Gastrocnemius medialis (tissue), 4 donors: ENCODE data around the gene RNF43. TPM values are rescaled to one million over a fixed set of nuclear protein-coding genes. Genes with fewer than 3 reads are reported as not detected.
A peak's percentile ranks its signal among the peaks of the same experiment; 100 is the strongest.

Experiments used
- ATAC-seq, 2 donors: fragments of 150-250 bp; one replicate each; pipeline ENCODE4 v1.9.1; 2016
- DNase-seq, 2 donors: peaks; one replicate each; pipeline ENCODE4 v3.0.0-alpha.2; 2019
- H3K27ac ChIP-seq, 4 donors: fragments of 200-600 bp; sonication (generic); 1 replicate in 1 of 4; 2 replicates in 3 of 4; pipeline ENCODE4 v1.5.1; 2016 to 2018; ENCODE audit warnings: mild to moderate bottlenecking in 2 of 4, moderate library complexity in 1 of 4
- H3K27me3 ChIP-seq, 3 donors: fragments of 200-600 bp; sonication (generic) in 2 of 3; 1 replicate in 1 of 3; 2 replicates in 2 of 3; pipeline versions ENCODE4 v1.5.1 to v1.6.0; 2016 to 2019; ENCODE audit warnings: mild to moderate bottlenecking in 1 of 3, moderate library complexity in 1 of 3
- H3K36me3 ChIP-seq, 2 donors: fragments of 200-600 bp; sonication (generic) in 1 of 2; one replicate each; pipeline ENCODE4 v1.5.1; 2017 to 2018
- H3K4me1 ChIP-seq, 2 donors: fragments of 200-600 bp; sonication (generic) in 1 of 2; one replicate each; pipeline ENCODE4 v1.5.1; 2016 to 2017; ENCODE audit warnings: mild to moderate bottlenecking in 2 of 2
- H3K4me3 ChIP-seq, 4 donors: fragments of 200-600 bp; sonication (generic) in 3 of 4; 1 replicate in 1 of 4; 2 replicates in 3 of 4; pipeline ENCODE4 v1.5.1; 2016 to 2019; ENCODE audit warnings: mild to moderate bottlenecking in 2 of 4
- H3K9me3 ChIP-seq, 3 donors: fragments of 200-600 bp; sonication (generic) in 2 of 3; 1 replicate in 1 of 3; 2 replicates in 2 of 3; pipeline ENCODE4 v1.5.1; 2016 to 2019
- CTCF ChIP-seq, 5 experiments: fragments of 450-650 bp in 3 of 5; fragments of 200-600 bp in 2 of 5; sonication (generic) in 2 of 5; IDR thresholded peaks in 4 of 5; conservative IDR thresholded peaks in 1 of 5; 1 replicate in 4 of 5; 2 replicates in 1 of 5; pipeline ENCODE4 v1.5.1; 2016 to 2019; ENCODE audit warnings: antibody characterized with exemption in 5 of 5, mild to moderate bottlenecking in 3 of 5, moderate library complexity in 3 of 5
- POLR2A ChIP-seq, 2 donors: fragments of 450-650 bp; IDR thresholded peaks; one replicate each; pipeline ENCODE4 v1.6.1; 2017; ENCODE audit warnings: antibody characterized with exemption in 2 of 2, mild to moderate bottlenecking in 2 of 2, moderate library complexity in 2 of 2
- in situ Hi-C, 4 donors: fragments of 200-750 bp; cut with MboI; loops; one replicate each; pipeline versions ENCODE4 v1.15.0 to v1.8.0; 2017; ENCODE audit warnings: low sequenced_read_pairs in 4 of 4
- intact Hi-C: fragments of 100-400 bp; cut with DNase I; formaldehyde crosslinking; loops from one replicate; pipeline ENCODE4 v1.15.1; 2023; ENCODE audit warnings: low total_unique reads
- total RNA-seq, 4 donors: library from RNA; depleted of rRNA; stranded (reverse); fragments of >200 nt; gene quantifications; one replicate each; pipeline versions ENCODE4 v1.1.0 to v1.2.3, GENCODE V29; 2016

The RNF43 gene
- total RNA-seq, 4 donors from 2014 or later: 0.20 TPM; not detected in 3

- H3K27me3 ChIP-seq: no peaks in the 10 kb centered on the region
- no peak for TF ChIP-seq CTCF (IDR thresholded peaks at IDR 0.05 in 4 of 5, conservative IDR thresholded peaks at IDR 0.05 in 1 of 5)
- TF ChIP-seq POLR2A (IDR thresholded peaks at IDR 0.05): no peak
- no peaks in the 10 kb centered on the region for H3K9me3 ChIP-seq
- H3K4me1 ChIP-seq: peaks cover 0 to 10% of the 10 kb centered on the region in 2 donors
- no peak overlapping the region for H3K27ac ChIP-seq
- H3K4me3 ChIP-seq: no peak overlapping the region
- DNase-seq (no peak), ATAC-seq (no peak)
- intact Hi-C loops (no loop called here), in situ Hi-C loops (loop anchor here in 1 of 4 donors (25.0 kb wide), 1 partner anchor 109 kb away; no protein-coding TSS in a partner anchor)
- H3K36me3 ChIP-seq: no peaks in the 10 kb centered on the region
These were observed 4.4 kb upstream of the RNF43 start for GRCh38 chr17:58421711-58422110.

DNA sequence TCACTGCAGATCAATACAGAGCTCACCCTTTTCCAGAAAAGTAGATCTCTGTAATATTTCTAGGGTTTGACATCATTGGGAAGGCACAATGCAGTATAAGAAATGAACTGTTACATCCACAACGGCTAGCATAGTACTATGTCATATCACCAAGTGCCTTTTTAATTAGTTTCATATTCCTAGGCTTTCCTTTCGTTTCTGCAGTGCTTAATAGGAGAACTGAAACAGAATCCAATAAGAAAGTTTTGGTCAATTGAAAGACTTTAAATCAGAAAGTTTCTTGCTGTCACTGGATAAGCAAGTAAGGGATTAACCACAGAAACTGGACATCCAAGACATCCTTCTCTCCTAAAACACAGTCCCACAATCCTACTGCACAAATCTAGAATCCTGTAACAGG is 3.5 kb upstream of the RNF43 start:
- TF ChIP-seq CTCF (IDR thresholded peaks at IDR 0.05 in 4 of 5, conservative IDR thresholded peaks at IDR 0.05 in 1 of 5): no peak
- TF ChIP-seq POLR2A (IDR thresholded peaks at IDR 0.05): no peak
- in situ Hi-C loops: loop anchor here in 1 of 4 donors (25.0 kb wide), 1 partner anchor 109 kb away; no protein-coding TSS in a partner anchor
- no peak for ATAC-seq

GRCh38 chr17:58416937-58417299 is 416 bp downstream of the RNF43 start:
- Histone ChIP-seq H3K36me3 (no peaks in the 10 kb centered on the region), H3K27me3 (no peaks in the 10 kb centered on the region), H3K4me1 (peaks cover 0 to 10% of the 10 kb centered on the region in 2 donors), H3K4me3 (peak overlapping the region in 2 of 4 donors; percentile 37 to 54), H3K27ac (peak overlapping the region in 2 of 4 donors; percentile 6 to 29), H3K9me3 (no peaks in the 10 kb centered on the region)
- intact Hi-C loops: loop anchor here (1.0 to 5.0 kb wide), 2 partner anchors 64 to 110 kb away; no protein-coding TSS in a partner anchor
- ATAC-seq: no peak
- no peak for DNase-seq
- TF ChIP-seq CTCF (IDR thresholded peaks at IDR 0.05 in 4 of 5, conservative IDR thresholded peaks at IDR 0.05 in 1 of 5) (no peak), POLR2A (IDR thresholded peaks at IDR 0.05) (no peak)
- in situ Hi-C loops: loop anchor here in 1 of 4 donors (25.0 kb wide), 1 partner anchor 105 kb away; no protein-coding TSS in a partner anchor

More for the DNA sequence above, 3.5 kb upstream of the RNF43 start:
- no peaks in the 10 kb centered on the region for H3K27me3 ChIP-seq
- intact Hi-C loops: no loop called here
- H3K36me3 ChIP-seq: no peaks in the 10 kb centered on the region
- peaks cover 0 to 10% of the 10 kb centered on the region in 2 donors for H3K4me1 ChIP-seq
- no peak overlapping the region for H3K27ac ChIP-seq
- no peak overlapping the region for H3K4me3 ChIP-seq
- DNase-seq: no peak
- no peaks in the 10 kb centered on the region for H3K9me3 ChIP-seq

DNA sequence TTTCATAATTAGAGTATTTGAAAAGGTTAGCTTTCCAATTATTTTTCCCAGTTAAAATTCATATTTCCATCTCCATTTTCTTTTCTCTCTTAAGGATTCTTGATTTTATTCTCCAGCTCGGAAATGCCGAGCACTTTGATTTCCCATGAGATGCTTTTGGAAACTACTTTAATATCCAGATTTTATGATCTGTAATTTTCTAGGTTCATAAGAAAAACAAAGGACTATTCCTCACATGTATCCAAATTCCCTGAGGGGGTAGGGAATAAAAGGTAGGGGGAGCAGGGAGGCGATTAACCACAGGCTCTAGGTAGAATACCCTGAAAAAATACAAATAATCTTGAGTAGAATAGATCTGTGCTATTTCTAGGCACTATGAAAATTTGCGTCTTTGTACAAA is 938 bp downstream of the RNF43 start:
- no peak for DNase-seq
- H3K36me3 ChIP-seq: no peaks in the 10 kb centered on the region
- H3K4me3 ChIP-seq: no peak overlapping the region
- no peaks in the 10 kb centered on the region for H3K27me3 ChIP-seq
- peaks cover 0 to 10% of the 10 kb centered on the region in 2 donors for H3K4me1 ChIP-seq
- TF ChIP-seq POLR2A (IDR thresholded peaks at IDR 0.05) (no peak), CTCF (IDR thresholded peaks at IDR 0.05 in 4 of 5, conservative IDR thresholded peaks at IDR 0.05 in 1 of 5) (no peak)
- intact Hi-C loops (loop anchor here (5.0 kb wide), 1 partner anchor 109 kb away; no protein-coding TSS in a partner anchor), in situ Hi-C loops (loop anchor here in 1 of 4 donors (25.0 kb wide), 1 partner anchor 104 kb away; no protein-coding TSS in a partner anchor)
- H3K27ac ChIP-seq: peak overlapping the region in 1 of 4 donors; percentile 6
- no peak for ATAC-seq
- H3K9me3 ChIP-seq: no peaks in the 10 kb centered on the region
